HG03460 (cell line): ENCODE measurements around the gene TBL1X.

Experiments used
- ATAC-seq: cut with Tn5 transposase; IDR thresholded peaks from one replicate; pipeline ENCODE4 v1.9.1; 2021; ENCODE audit not compliant: unreplicated experiment

Gene TBL1X

GRCh38 chrX:9659571-9660195, 194.8 kb downstream of the TBL1X start:
- no peak for ATAC-seq

GRCh38 chrX:9662148-9662547, 197.3 kb downstream of the TBL1X start:
- ATAC-seq: no peak

- no peak for ATAC-seq
Measured at GRCh38 chrX:9663216-9663615, 198.4 kb downstream of the TBL1X start.

- ATAC-seq: no peak
Measured at GRCh38 chrX:9664224-9664623, 199.4 kb downstream of the TBL1X start.

GRCh38 chrX:9665113-9665512, 200.3 kb downstream of the TBL1X start:
- no peak for ATAC-seq

- no peak for ATAC-seq
Measured at GRCh38 chrX:9668537-9668936, 203.7 kb downstream of the TBL1X start.

GRCh38 chrX:9670136-9670814, 205.4 kb downstream of the TBL1X start:
- no peak for ATAC-seq

GRCh38 chrX:9671998-9672397, 207.1 kb downstream of the TBL1X start:
- ATAC-seq: no peak

- ATAC-seq: no peak
Measured at GRCh38 chrX:9676306-9676705, 211.4 kb downstream of the TBL1X start.

GRCh38 chrX:9676738-9677097, 211.9 kb downstream of the TBL1X start:
- no peak for ATAC-seq

- ATAC-seq: peak; percentile 94
Measured at GRCh38 chrX:9677098-9677739, 212.4 kb downstream of the TBL1X start.

GRCh38 chrX:9678215-9678965, 213.5 kb downstream of the TBL1X start:
- ATAC-seq: no peak

- ATAC-seq: no peak
Measured at GRCh38 chrX:9681011-9681410, 216.2 kb downstream of the TBL1X start.

GRCh38 chrX:9681422-9681821, 216.6 kb downstream of the TBL1X start:
- ATAC-seq: no peak

- no peak for ATAC-seq
Measured at GRCh38 chrX:9682456-9682855, 217.6 kb downstream of the TBL1X start.

GRCh38 chrX:9682861-9683260, 218.0 kb downstream of the TBL1X start:
- no peak for ATAC-seq

GRCh38 chrX:9683350-9683749, 218.5 kb downstream of the TBL1X start:
- no peak for ATAC-seq

- no peak for ATAC-seq
Measured at GRCh38 chrX:9687899-9688298, 223.0 kb downstream of the TBL1X start.

GRCh38 chrX:9688833-9689232, 224.0 kb downstream of the TBL1X start:
- no peak for ATAC-seq

GRCh38 chrX:9690046-9690445, 225.2 kb downstream of the TBL1X start:
- ATAC-seq: no peak

GRCh38 chrX:9693307-9694001, 228.6 kb downstream of the TBL1X start:
- ATAC-seq: no peak
